IPS DF 19.7 (cell line): ENCODE data around the gene STRIP2.
"Not testable (repeated sequence)": the region's sequence is repeated elsewhere in the genome, so short reads cannot be mapped to it uniquely, and the experiment has no call there.

Experiments used
- DNase-seq: peaks from one replicate; pipeline ENCODE4 v3.0.0-alpha.2; 2013; ENCODE audit warnings: low read depth, low spot score

The STRIP2 gene

GRCh38 chr7:129422727-129423126 lies 11.5 kb upstream of the STRIP2 start:
- no peak for DNase-seq

DNA sequence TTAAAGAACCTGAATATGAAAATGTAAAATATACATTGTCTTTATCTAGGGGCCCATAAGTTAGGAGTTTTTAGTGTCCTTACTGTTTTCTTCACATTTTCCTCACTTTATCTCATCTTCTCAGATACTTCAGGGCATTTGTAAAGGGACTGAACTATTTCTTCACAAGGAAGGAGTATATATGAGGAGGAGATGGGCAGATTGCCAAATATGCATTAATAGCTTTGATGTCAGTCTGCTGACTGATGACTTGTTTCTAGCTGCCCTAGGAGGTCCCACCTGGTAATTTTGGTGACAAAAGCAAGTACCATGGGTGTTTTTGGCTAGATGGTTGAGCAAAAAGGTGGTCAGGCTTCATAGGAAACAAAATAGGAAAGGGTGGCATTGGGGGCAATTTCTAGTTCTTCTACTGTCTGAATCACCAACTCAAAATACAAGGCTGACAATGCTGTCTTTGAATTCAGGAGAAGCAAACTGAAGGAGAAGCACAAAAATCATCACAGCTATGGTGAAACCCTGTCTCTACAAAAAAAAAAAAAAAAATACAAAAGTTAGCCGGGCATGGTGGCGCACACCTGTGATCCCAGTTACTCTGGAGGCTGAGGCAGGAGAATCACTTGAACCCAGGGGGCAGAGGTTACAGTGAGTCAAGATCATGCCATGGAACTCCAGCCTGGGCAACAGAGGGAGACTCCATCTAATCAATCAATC lies 10.4 kb upstream of the STRIP2 start:
- DNase-seq: no peak

DNA sequence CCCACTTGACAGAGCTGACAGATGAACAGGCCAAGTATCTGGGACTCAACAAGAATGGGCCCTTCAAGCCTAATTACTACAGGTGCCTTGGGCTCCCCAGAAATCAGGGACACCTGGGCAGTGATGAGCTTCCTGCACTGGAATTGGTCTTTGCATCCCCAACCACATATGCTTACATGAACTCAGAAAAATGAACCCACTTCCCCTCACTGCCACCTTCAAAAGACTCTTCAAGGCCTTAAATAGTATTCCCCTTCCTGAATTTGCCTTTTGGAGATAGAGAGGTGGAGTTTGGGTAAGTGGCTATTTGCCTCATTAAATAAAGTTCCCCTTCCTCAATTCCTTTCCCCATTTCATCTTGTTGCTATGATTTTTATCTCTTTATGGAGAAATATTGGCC lies 7.8 kb upstream of the STRIP2 start:
- no peak for DNase-seq

GRCh38 chr7:129427526-129428045 lies 6.6 kb upstream of the STRIP2 start:
- no peak for DNase-seq

DNA sequence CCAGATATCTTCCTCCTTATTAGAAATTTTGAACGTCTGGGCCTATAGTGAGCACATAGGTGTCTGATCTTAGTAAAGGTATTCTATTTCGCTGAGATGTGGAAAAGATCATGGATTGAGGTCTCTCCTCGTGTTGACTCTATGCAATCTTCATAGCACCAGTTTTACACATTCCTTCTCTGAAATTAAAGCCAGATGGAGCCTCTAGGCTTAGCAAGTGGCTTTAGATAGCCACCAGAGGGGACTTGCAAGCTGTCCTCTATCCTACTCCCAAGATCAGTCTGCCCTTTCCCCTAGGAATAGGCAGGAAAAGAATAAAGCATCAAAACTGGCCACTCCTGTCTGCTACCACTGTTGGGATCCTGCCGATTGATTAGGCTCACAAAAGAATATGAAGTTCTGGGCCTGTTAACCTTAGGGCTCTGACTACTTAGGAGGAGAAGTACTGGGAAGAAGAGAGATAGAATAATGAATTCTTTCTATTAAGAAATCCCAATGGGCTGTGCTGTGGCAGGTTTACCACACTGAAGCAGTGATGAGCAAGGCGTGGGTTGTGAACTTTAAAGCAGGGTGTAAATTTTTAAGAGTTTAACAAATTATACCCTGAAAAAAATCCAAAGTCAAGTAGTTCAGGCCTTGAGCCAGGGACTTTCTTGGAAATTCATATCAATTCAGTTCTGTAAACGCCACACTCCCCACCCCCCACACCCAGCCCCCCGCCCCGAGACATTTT lies 2.2 kb upstream of the STRIP2 start:
- DNase-seq: no peak

DNA sequence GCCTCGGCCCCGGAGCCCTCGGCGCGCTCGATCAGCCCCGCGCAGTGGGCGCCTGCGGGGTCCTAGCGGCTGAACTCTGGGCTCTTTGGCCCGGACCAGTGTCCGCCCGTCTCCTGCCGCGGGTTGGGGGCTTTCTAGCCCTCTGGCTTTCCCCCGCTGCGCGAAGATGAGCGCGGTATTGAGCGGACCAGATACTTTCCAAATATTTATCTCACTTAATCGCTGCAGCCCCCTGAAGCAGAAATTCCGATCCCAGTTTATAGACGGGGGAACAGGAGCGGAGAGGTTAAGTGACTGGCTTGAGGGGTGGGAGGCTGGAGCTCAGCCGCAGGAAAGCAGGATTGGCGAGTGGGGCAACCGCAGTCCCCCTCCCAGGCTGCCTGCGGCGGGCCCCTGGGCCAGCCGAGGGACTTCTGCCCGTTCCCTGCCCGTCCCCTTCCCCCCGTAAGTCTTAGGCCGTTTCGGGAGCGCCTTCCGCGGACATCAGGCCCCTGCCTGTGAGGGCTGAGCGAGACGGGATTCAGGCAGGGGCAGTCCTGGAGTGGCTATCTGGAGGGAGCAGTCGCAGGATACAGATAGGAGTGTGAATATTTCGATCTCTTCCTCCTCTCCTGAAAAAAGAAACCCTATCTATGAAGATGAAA lies 565 bp downstream of the STRIP2 start:
- no peak for DNase-seq

DNA sequence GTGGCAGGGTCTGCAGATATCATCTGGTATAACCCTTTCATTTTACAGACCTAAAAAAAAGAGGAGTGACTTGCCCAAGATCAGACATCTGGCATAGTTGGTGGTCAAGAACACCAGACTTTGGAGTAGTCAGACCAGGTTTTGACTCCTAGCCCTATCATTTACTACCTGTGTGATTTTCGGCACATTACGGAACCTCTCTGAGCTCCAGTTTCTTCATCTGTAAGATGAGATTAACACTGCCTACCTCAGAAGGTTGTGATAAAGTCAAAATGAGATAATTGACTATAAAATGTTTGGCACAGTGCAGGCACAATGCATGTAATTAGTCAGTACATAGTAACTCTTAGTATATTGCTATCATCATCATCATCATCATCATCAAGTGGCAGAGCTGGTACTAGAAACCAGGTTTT lies 1.2 kb downstream of the STRIP2 start:
- DNase-seq: no peak

DNA sequence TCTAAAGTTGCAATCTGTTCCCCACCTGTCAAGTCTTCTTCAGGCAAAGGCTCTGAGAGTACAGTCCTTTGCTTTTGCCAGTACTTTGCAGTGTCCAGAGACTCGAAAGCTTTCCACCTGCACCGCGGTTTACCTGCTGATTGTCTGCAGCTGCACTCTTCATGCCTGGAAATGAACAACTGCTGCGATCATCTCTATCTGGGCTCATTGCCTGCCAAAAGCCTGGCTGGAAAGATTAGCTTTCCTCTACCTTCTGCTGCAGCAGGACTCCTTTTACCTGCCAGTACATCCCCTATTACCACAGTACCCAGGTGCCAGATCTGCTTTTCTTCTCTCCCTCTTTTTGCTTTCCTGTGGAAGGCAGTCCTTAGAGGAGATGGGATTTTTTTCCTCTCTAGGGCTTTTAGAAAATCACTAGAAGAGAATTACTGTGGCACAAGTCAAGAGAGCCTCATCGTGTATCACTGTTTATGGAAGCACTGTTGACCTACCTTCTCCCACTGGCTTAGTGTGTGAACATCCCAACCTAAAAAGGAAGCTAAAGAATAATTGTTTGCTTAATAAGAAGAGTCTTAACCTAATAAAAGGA lies 2.2 kb downstream of the STRIP2 start:
- no peak for DNase-seq

- no peak for DNase-seq
Measured at GRCh38 chr7:129437190-129437589, 3.0 kb downstream of the STRIP2 start.

DNA sequence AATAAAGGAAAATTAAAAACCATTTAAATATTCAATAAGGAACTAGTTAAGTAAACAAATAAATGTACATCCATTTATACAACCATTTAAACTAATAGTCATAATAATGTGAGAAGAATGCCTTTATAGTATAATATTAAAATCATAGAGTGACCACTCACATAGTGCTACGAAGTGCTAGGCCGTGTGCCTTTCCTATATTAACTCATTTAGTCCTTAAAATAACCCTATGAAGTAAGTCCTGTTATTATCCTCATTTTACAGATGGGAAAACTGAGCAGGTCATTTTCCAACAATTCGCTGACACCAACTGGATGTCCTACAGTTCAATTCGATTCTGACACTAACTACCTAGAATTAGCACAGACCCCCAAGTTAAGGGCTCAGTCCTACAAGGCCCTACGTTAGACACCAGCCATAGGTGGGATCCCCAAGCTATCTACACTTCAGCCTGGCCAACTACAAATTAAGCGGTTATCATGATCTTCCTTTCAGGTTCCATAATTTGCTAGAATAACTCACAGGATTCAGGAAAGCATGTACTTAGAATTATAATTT lies 4.1 kb downstream of the STRIP2 start:
- DNase-seq: no peak

- no peak for DNase-seq
Measured at GRCh38 chr7:129438839-129439651, 4.8 kb downstream of the STRIP2 start.

DNA sequence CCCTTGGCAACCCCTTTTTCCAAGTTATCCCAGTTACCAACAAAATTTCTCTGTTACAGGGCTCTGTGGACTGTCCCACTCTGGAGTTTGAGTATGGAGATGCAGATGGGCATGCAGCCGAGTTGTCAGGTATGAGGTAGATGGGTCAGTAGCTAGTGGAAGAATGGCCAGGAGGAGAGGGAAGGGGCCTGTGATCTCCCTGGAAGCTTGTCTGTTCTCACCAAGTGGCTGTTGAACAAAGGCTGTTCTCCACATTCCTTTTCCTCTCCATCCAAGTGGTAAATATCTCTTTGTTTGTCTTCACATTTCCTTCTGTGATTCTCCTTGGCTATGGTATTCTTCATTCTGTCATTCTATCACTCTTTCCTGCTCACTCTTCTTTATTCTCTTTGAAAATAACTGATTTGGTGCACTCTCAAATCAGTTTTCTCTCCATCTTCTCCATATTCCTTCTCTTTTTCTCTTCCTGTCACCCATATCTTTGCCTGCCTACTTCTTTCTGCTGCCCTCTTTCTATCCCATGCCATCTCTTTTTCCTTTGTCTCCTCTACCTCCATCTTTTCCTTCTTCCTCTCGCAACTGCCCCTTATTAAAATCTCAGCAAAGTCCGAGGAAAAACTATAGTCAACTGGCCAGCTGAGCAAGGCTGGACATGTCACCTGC lies 5.9 kb downstream of the STRIP2 start:
- no peak for DNase-seq

- no peak for DNase-seq
Measured at GRCh38 chr7:129443612-129444011, 9.4 kb downstream of the STRIP2 start.

DNA sequence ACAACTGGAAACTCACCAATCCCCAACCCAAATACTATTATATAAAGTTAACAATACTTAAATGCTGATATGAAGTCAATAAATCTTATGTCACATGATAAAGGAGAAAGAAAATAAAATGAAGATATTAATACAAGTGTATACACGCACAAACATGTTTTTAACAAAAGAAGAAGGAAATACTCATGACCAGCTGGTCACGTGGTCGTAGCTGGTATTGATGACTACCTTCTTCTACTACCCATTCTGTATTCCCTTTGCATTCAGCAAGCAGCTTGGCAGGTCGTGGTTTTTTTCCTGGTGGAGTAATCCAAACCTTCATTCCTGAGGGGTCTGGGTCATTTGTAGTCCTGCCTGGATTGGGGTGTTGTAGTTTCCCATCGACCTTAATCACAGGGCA lies 10.5 kb downstream of the STRIP2 start:
- not testable (repeated sequence) for DNase-seq

GRCh38 chr7:129446925-129447324 lies 12.7 kb downstream of the STRIP2 start:
- not testable (repeated sequence) for DNase-seq

DNA sequence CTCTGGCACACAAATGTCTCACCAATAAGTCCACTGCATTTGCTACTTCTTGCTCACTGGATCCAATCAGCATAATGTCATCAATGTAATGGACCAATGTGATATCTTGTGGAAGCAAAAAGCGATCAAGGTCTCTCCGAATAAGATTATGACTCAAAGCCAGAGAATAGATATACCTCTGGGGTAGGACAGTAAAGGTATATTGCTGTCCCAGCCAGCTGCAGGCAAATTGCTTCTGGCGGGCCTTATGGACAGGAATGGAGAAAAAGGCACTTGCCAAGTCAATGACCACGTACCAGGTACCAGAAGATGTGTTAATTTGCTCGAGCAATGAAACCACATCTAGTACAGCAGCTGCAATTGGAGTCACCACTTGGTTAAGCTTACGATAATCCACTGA lies 13.2 kb downstream of the STRIP2 start:
- not testable (repeated sequence) for DNase-seq

DNA sequence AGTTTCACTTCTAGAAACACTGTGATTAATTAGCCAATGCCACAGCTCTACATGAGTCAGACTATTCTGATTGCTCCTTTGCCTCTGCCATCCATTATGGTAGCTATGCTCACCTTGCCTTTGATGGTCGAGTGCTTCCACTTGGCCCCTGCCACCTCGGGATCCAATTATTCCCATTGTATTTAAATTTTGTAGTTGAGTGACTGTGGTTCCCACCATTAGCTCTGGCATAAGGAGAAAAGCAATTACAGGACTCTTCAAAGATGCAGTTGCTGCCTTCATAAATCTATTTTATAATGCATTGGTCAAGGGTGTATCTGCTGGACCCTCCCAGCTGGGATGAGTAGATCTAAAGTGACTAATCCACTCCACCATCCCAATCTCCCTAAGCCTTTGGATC lies 14.4 kb downstream of the STRIP2 start:
- not testable (repeated sequence) for DNase-seq

DNA sequence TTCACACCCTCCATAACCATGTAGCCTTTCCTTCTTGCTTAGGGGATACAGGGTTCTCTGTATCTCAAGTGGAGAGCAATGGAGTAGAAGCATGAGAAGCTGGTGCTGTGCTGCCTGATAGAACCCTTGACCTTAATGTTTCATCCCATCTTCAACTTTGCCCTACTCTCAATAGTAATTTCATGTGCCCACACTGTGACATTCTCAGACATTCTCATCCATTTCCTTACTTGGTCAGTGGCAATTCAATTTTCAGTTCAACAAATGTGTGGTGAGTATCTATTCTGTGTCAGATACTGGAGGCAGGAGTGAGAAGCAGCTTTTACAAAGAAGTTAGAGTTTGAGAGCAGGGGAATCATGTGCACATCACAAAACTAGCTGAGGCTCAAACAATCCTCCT lies 16.1 kb downstream of the STRIP2 start:
- DNase-seq: no peak

DNA sequence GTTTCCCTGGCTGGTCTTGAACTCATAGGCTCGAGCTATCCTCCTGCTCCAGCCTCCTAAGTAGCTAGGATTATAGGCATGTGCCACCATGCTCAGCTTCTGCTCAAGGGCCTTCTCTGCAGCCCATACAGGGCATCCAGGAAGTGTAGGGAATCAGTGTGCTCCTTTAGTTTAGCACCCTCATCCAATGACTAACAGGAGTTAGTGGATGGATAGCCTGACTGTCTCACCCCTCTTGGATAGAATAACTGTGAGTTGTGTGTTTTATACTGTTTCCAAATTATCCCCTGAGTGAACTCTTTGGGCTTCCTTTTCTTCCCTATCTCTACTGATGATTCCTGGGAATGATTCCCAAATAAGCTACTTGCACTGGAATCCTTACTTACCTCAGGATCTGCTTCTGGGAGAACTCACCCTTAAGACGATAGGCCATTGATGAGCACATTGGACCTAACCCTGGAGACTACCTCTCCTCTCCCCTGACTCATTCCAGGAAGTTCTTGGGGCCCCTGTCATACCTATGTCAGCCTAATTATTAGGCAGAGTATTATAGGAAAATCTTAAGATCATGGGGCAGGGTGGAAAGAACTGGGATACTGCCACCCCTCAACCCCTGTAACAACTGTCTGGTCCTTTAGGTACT lies 18.5 kb downstream of the STRIP2 start:
- no peak for DNase-seq
